Measurements from ENCODE around the gene ATP6V1A.

GRCh38 chr3:113764698-113765097 lies 17.9 kb downstream of the ATP6V1A start:
- no peak for TF ChIP-seq EZH2 (IDR thresholded peaks at IDR 0.05; ENCODE audit: insufficient read depth, poor library complexity, severe bottlenecking)
- no peak for TF ChIP-seq EZH2phosphoT487 (IDR thresholded peaks at IDR 0.05; ENCODE audit: insufficient read depth, low read depth)

Data from GM23248 (cell line).